ENCODE measurements around the gene CCND1. TPM values are rescaled to one million over a fixed set of nuclear protein-coding genes. Genes with fewer than 3 reads are reported as not detected.

The CCND1 gene
- 579 and 793 TPM in 2 replicates for total RNA-seq (2014; rRNA removed; shearing (Covaris generic))

- Histone ChIP-seq H3K4me3 (peak within 1 kb of the TSS; percentile 95), H3K36me3 (peaks cover 48% of the 10 kb centered on the region), H3K27ac (peak within 1 kb of the TSS; percentile 86), H3K9me3 (replicated peaks) (peaks cover 13% of the 10 kb centered on the region), H3K4me1 (replicated peaks) (peaks cover 65% of the 10 kb centered on the region), H3K27me3 (replicated peaks) (no peaks in the 10 kb centered on the region)
- DNase-seq (ENCODE audit: low read depth in 1 of 2, low spot score in 2 of 2) = peak; percentile 98 to 99
Measured at GRCh38 chr11:69640995-69641581, at the start of gene CCND1. Gene CCND1 (plus strand): TSS chr11:69641156. CDS start chr11:69641314, 158 bp downstream.

- peaks cover 8% of the 10 kb centered on the region for H3K4me1 ChIP-seq (replicated peaks)
- peaks cover 13% of the 10 kb centered on the region; the same call in 1 of the 2 replicates for H3K9me3 ChIP-seq (replicated peaks)
- H3K36me3 ChIP-seq = no peaks in the 10 kb centered on the region
- no peaks in the 10 kb centered on the region for H3K27me3 ChIP-seq (replicated peaks)
- no peak for DNase-seq (ENCODE audit: low read depth in 1 of 2, low spot score in 2 of 2)
- no peak overlapping the region for H3K4me3 ChIP-seq
- H3K27ac ChIP-seq = no peak overlapping the region
Measured at GRCh38 chr11:69592986-69593650, 47.8 kb upstream of the CCND1 start.

GRCh38 chr11:69593851-69594250, 47.1 kb upstream of the CCND1 start:
- no peak overlapping the region for H3K27ac ChIP-seq
- H3K4me1 ChIP-seq (replicated peaks) = peaks cover 5% of the 10 kb centered on the region
- no peaks in the 10 kb centered on the region for H3K36me3 ChIP-seq
- H3K9me3 ChIP-seq (replicated peaks) = peaks cover 15% of the 10 kb centered on the region; the same call in 1 of the 2 replicates
- H3K27me3 ChIP-seq (replicated peaks) = no peaks in the 10 kb centered on the region
- DNase-seq (ENCODE audit: low read depth in 1 of 2, low spot score in 2 of 2) = no peak
- no peak overlapping the region for H3K4me3 ChIP-seq

- Histone ChIP-seq H3K4me3 (no peak overlapping the region), H3K9me3 (replicated peaks) (peaks cover 15% of the 10 kb centered on the region; the same call in 1 of the 2 replicates), H3K36me3 (no peaks in the 10 kb centered on the region), H3K27ac (no peak overlapping the region), H3K27me3 (replicated peaks) (no peaks in the 10 kb centered on the region), H3K4me1 (replicated peaks) (peaks cover 5% of the 10 kb centered on the region; the same call in 1 of the 2 replicates)
- DNase-seq (ENCODE audit: low read depth in 1 of 2, low spot score in 2 of 2) = no peak
Measured at GRCh38 chr11:69594481-69594880, 46.5 kb upstream of the CCND1 start.

- Histone ChIP-seq H3K27me3 (replicated peaks) (no peaks in the 10 kb centered on the region), H3K9me3 (replicated peaks) (peaks cover 15% of the 10 kb centered on the region; the same call in 1 of the 2 replicates), H3K4me1 (replicated peaks) (peaks cover 13% of the 10 kb centered on the region), H3K27ac (no peak overlapping the region), H3K4me3 (no peak overlapping the region), H3K36me3 (no peaks in the 10 kb centered on the region)
- DNase-seq (ENCODE audit: low read depth in 1 of 2, low spot score in 2 of 2) = peak in 1 of 2 experiments; percentile 54
Measured at GRCh38 chr11:69595805-69596665, 44.9 kb upstream of the CCND1 start.

GRCh38 chr11:69598147-69598546, 42.8 kb upstream of the CCND1 start:
- peaks cover 21% of the 10 kb centered on the region for H3K4me1 ChIP-seq (replicated peaks)
- no peaks in the 10 kb centered on the region for H3K27me3 ChIP-seq (replicated peaks)
- no peaks in the 10 kb centered on the region for H3K36me3 ChIP-seq
- peaks cover 6% of the 10 kb centered on the region; the same call in 1 of the 2 replicates for H3K9me3 ChIP-seq (replicated peaks)
- peak in 1 of 2 experiments; percentile 59 for DNase-seq (ENCODE audit: low read depth in 1 of 2, low spot score in 2 of 2)
- no peak overlapping the region for H3K4me3 ChIP-seq
- no peak overlapping the region for H3K27ac ChIP-seq

- peak in 1 of 2 experiments; percentile 43 for DNase-seq (ENCODE audit: low read depth in 1 of 2, low spot score in 2 of 2)
Measured at GRCh38 chr11:69599502-69599901, 41.5 kb upstream of the CCND1 start.

GRCh38 chr11:69600001-69600400, 41.0 kb upstream of the CCND1 start:
- Histone ChIP-seq H3K27me3 (replicated peaks) (no peaks in the 10 kb centered on the region), H3K4me1 (replicated peaks) (peaks cover 21% of the 10 kb centered on the region), H3K36me3 (no peaks in the 10 kb centered on the region), H3K27ac (no peak overlapping the region), H3K4me3 (no peak overlapping the region), H3K9me3 (replicated peaks) (peaks cover 6% of the 10 kb centered on the region; the same call in 1 of the 2 replicates)
- DNase-seq (ENCODE audit: low read depth in 1 of 2, low spot score in 2 of 2) = peak in 1 of 2 experiments; percentile 45

More at GRCh38 chr11:69599502-69599901, 41.5 kb upstream of the CCND1 start:
- Histone ChIP-seq H3K4me1 (replicated peaks) (peaks cover 21% of the 10 kb centered on the region), H3K27ac (no peak overlapping the region), H3K36me3 (no peaks in the 10 kb centered on the region), H3K4me3 (no peak overlapping the region), H3K27me3 (replicated peaks) (no peaks in the 10 kb centered on the region), H3K9me3 (replicated peaks) (peaks cover 6% of the 10 kb centered on the region; the same call in 1 of the 2 replicates)

GRCh38 chr11:69601011-69601975, 39.7 kb upstream of the CCND1 start:
- Histone ChIP-seq H3K9me3 (replicated peaks) (0 out of 2 replicates have a peak, but pooled peaks cover 2% of the 10 kb centered on the region), H3K27me3 (replicated peaks) (no peaks in the 10 kb centered on the region), H3K27ac (no peak overlapping the region), H3K36me3 (no peaks in the 10 kb centered on the region), H3K4me3 (no peak overlapping the region), H3K4me1 (replicated peaks) (peaks cover 21% of the 10 kb centered on the region)
- DNase-seq (ENCODE audit: low read depth in 1 of 2, low spot score in 2 of 2) = peak; percentile 45 to 60

- Histone ChIP-seq H3K4me1 (replicated peaks) (peaks cover 21% of the 10 kb centered on the region), H3K27ac (no peak overlapping the region), H3K36me3 (no peaks in the 10 kb centered on the region), H3K9me3 (replicated peaks) (0 out of 2 replicates have a peak, but pooled peaks cover under 1% of the 10 kb centered on the region), H3K27me3 (replicated peaks) (no peaks in the 10 kb centered on the region), H3K4me3 (no peak overlapping the region)
- peak in 1 of 2 experiments; percentile 47 for DNase-seq (ENCODE audit: low read depth in 1 of 2, low spot score in 2 of 2)
Measured at GRCh38 chr11:69603111-69603836, 37.7 kb upstream of the CCND1 start.

GRCh38 chr11:69604055-69604454, 36.9 kb upstream of the CCND1 start:
- Histone ChIP-seq H3K27me3 (replicated peaks) (no peaks in the 10 kb centered on the region), H3K27ac (no peak overlapping the region), H3K4me3 (no peak overlapping the region), H3K9me3 (replicated peaks) (peaks cover 3% of the 10 kb centered on the region; the same call in 1 of the 2 replicates), H3K4me1 (replicated peaks) (peaks cover 15% of the 10 kb centered on the region), H3K36me3 (no peaks in the 10 kb centered on the region)
- peak in 1 of 2 experiments; percentile 27 for DNase-seq (ENCODE audit: low read depth in 1 of 2, low spot score in 2 of 2)

Measured in SJSA1 (cell line).